A673 (cell line): ENCODE data around the gene KDM4F. TPM values are rescaled to one million over a fixed set of nuclear protein-coding genes. Genes with fewer than 3 reads are reported as not detected.

Experiments used
- BruUV-seq: library from RNA; stranded (reverse); fragments of 400-500 nt; replicated peaks from 2 replicates; lab custom pipeline; 2021; lab: Mats Ljungman, UMichigan
- CTCF ChIA-PET: fragments of 300-600 bp; sonication (Branson Sonifier 250); formaldehyde crosslinking; loops from one replicate; lab custom pipeline; 2022; ENCODE audit warnings: antibody characterized with exemption; lab: Charles Lee
- POLR2A ChIA-PET: fragments of 300-600 bp; sonication (Branson Sonifier 250); formaldehyde crosslinking; loops from one replicate; lab custom pipeline; 2022; ENCODE audit warnings: antibody characterized with exemption; ENCODE audit not compliant: low non-redundant PET; lab: Charles Lee
- DNase-seq: peaks from one replicate; pipeline ENCODE4 v3.0.0-alpha.2; 2015; ENCODE audit warnings: low spot score
- H3K27ac ChIP-seq: fragments of 200-600 bp; sonication (generic); 2 replicates; pipeline ENCODE4 v1.5.1; 2016; ENCODE audit warnings: mixed run types, low read depth, mild to moderate bottlenecking, mixed read lengths, antibody characterized with exemption, low read length; ENCODE audit not compliant: poor library complexity, severe bottlenecking
- H3K27me3 ChIP-seq: fragments of 200-600 bp; sonication (generic); replicated peaks from 2 replicates; pipeline ENCODE4 v1.6.1; 2017; ENCODE audit warnings: mixed run types, low read depth, mild to moderate bottlenecking, mixed read lengths, antibody characterized with exemption, low read length; ENCODE audit not compliant: insufficient read depth, poor library complexity
- H3K36me3 ChIP-seq: fragments of 200-600 bp; sonication (generic); 2 replicates; pipeline ENCODE4 v1.6.1; 2016; ENCODE audit warnings: mixed run types, mild to moderate bottlenecking, mixed read lengths, antibody characterized with exemption, low read length; ENCODE audit not compliant: insufficient read depth, poor library complexity, severe bottlenecking
- H3K4me1 ChIP-seq: fragments of 200-600 bp; sonication (generic); 2 replicates; pipeline ENCODE4 v1.6.1; 2017; ENCODE audit warnings: mixed run types, mild to moderate bottlenecking, mixed read lengths, antibody characterized with exemption, low read length; ENCODE audit not compliant: insufficient read depth, poor library complexity, severe bottlenecking
- H3K4me3 ChIP-seq: fragments of 200-600 bp; sonication (generic); 2 replicates; pipeline ENCODE4 v1.5.1; 2016; ENCODE audit warnings: low read depth, mixed run types, mild to moderate bottlenecking, mixed read lengths, low read length; ENCODE audit not compliant: poor library complexity, severe bottlenecking
- H3K9me3 ChIP-seq: fragments of 200-600 bp; sonication (generic); 2 replicates; pipeline ENCODE4 v1.6.1; 2016; ENCODE audit warnings: mixed run types, low read depth, mild to moderate bottlenecking, mixed read lengths, antibody characterized with exemption, low read length; ENCODE audit not compliant: poor library complexity, severe bottlenecking
- EZH2 ChIP-seq: fragments of 200-600 bp; sonication (generic); IDR thresholded peaks from 2 replicates; pipeline ENCODE4 v1.6.1; 2017; ENCODE audit warnings: borderline replicate concordance, low read depth, mild to moderate bottlenecking, mixed read lengths, antibody characterized with exemption, low read length; ENCODE audit not compliant: poor library complexity, severe bottlenecking
- intact Hi-C: fragments of 100-400 bp; cut with micrococcal nuclease; formaldehyde crosslinking; loops from one replicate; pipeline ENCODE4 v1.10.0; 2022; ENCODE audit not compliant: unreplicated experiment
- total RNA-seq: library from RNA; stranded (reverse); gene quantifications from 2 replicates; pipeline ENCODE4 v1.2.3, GENCODE V29; 2021
- TF ChIP-seq, protein P1 (sequence below): fragments of 300-800, 200-600 bp; sonication (generic); conservative IDR thresholded peaks from 2 replicates; pipeline ENCODE4 v1.5.1; 2017; ENCODE audit warnings: low read depth, mild to moderate bottlenecking, antibody characterized with exemption, low read length, moderate library complexity, mixed read lengths

The KDM4F gene
- total RNA-seq, 1 experiment from 2014 or later = not detected

DNA sequence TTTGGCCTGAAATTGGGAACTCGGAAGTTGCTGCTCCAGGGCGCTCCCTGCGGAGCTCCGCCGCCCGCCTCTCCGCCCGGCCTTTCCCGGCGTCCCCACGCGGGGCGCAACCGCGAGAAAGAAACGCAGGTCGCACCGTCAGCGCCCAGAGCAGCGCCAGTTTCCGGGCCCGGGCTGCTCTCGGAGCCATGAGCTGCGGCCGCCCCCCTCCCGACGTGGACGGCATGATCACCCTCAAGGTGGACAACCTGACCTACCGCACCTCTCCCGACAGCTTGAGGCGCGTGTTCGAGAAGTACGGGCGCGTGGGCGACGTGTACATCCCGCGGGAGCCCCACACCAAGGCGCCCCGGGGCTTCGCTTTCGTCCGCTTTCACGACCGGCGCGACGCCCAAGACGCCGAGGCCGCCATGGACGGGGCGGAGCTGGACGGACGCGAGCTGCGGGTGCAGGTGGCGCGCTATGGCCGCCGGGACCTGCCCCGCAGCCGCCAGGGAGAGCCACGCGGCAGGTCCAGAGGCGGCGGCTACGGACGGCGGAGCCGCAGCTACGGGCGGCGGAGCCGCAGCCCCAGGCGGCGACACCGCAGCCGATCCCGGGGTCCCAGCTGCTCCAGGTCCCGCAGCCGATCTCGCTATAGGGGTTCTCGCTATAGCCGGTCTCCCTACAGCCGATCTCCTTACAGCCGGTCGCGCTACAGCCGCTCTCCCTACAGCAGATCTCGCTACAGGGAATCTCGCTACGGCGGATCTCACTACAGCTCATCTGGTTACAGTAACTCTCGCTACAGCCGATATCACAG is 18.0 kb downstream of the KDM4F start:
- CTCF ChIA-PET = interaction anchor here (0.6 to 2.0 kb wide), 10 partner anchors 11 to 1322 kb away, joined by 3 to 10 read pairs (median 4); partner anchors contain the start of genes CCDC82, CWC15, ENDOD1 and KDM4D

DNA sequence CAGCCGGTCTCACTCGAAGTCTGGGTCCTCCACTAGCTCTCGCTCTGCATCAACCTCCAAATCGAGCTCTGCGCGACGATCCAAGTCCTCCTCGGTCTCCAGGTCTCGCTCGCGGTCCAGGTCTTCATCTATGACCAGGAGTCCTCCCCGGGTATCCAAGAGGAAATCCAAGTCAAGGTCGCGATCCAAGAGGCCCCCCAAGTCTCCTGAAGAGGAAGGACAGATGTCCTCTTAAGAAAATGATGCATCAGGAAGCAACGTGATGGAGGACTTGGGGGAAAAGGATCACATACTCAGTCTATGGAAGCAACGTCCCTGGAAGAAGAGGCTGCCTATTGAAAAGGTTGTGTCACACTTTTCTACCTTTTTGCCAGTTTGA is 18.6 kb downstream of the KDM4F start:
- ChIA-PET POLR2A (interaction anchor here (0.7 kb wide), 1 partner anchor 94 kb away, joined by 4 read pairs; no protein-coding TSS in a partner anchor), CTCF (interaction anchor here (0.6 to 2.0 kb wide), 6 partner anchors 11 to 637 kb away, joined by 3 to 10 read pairs (median 6); partner anchors contain the start of genes CWC15, ENDOD1 and KDM4D)
- Histone ChIP-seq H3K36me3 (no peaks in the 10 kb centered on the region), H3K4me1 (peaks cover 9% of the 10 kb centered on the region), H3K9me3 (no peaks in the 10 kb centered on the region), H3K4me3 (peak overlapping the region; percentile 68), H3K27ac (peak overlapping the region; percentile 86), H3K27me3 (no peaks in the 10 kb centered on the region)
- no peak for DNase-seq
- TF ChIP-seq EZH2 = no peak
- TF ChIP-seq, protein P1, sequence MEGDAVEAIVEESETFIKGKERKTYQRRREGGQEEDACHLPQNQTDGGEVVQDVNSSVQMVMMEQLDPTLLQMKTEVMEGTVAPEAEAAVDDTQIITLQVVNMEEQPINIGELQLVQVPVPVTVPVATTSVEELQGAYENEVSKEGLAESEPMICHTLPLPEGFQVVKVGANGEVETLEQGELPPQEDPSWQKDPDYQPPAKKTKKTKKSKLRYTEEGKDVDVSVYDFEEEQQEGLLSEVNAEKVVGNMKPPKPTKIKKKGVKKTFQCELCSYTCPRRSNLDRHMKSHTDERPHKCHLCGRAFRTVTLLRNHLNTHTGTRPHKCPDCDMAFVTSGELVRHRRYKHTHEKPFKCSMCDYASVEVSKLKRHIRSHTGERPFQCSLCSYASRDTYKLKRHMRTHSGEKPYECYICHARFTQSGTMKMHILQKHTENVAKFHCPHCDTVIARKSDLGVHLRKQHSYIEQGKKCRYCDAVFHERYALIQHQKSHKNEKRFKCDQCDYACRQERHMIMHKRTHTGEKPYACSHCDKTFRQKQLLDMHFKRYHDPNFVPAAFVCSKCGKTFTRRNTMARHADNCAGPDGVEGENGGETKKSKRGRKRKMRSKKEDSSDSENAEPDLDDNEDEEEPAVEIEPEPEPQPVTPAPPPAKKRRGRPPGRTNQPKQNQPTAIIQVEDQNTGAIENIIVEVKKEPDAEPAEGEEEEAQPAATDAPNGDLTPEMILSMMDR = no peak
- intact Hi-C loops = loop anchor here (1.0 to 10.0 kb wide), 6 partner anchors 71 to 1359 kb away; no protein-coding TSS in a partner anchor
- BruUV-seq = no TSS peak

More for the DNA sequence above, 18.0 kb downstream of the KDM4F start:
- Histone ChIP-seq H3K9me3 (no peaks in the 10 kb centered on the region), H3K4me1 (peaks cover 9% of the 10 kb centered on the region), H3K27me3 (no peaks in the 10 kb centered on the region), H3K36me3 (no peaks in the 10 kb centered on the region), H3K27ac (peak overlapping the region; percentile 86), H3K4me3 (peak overlapping the region; percentile 68)
- TF ChIP-seq, protein P1 = peak; percentile 64
- TF ChIP-seq EZH2 = no peak
- DNase-seq = peak; percentile 89
- BruUV-seq = no TSS peak
- POLR2A ChIA-PET = interaction anchor here (0.7 kb wide), 1 partner anchor 93 kb away, joined by 4 read pairs; no protein-coding TSS in a partner anchor
- intact Hi-C loops = loop anchor here (5.0 to 10.0 kb wide), 2 partner anchors 292 to 1360 kb away; no protein-coding TSS in a partner anchor

DNA sequence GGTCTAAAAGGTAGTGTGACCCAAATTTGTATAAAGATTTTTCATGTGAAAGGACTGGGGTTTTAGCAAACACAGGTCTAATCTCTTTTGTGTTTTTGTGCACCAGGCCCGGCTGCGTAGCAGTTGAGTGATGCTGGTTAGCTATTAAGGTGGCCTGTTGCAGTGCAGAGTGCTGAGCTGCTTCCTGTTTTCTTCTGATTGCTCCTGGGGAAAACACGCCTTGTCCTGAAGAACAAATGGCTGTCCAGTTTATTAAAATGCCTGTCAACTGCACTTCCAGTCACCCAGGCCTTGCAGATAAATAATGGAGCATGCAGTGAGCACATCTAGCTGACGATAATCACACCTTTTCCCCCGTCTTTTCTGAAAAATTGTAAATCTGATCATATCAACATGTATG is 19.3 kb downstream of the KDM4F start:
- ChIA-PET CTCF (interaction anchor here (0.6 kb wide), 1 partner anchor 39 kb away, joined by 3 read pairs; no protein-coding TSS in a partner anchor), POLR2A (interaction anchor here (0.6 kb wide), 1 partner anchor 721 kb away, joined by 3 read pairs; the partner anchor contains the start of gene FAM76B)
- H3K27ac ChIP-seq = peak overlapping the region; percentile 86
- H3K4me3 ChIP-seq = peak overlapping the region; percentile 68
- no peaks in the 10 kb centered on the region for H3K36me3 ChIP-seq
- TF ChIP-seq, protein P1 = no peak
- no peak for TF ChIP-seq EZH2
- no peaks in the 10 kb centered on the region for H3K27me3 ChIP-seq
- no peaks in the 10 kb centered on the region for H3K9me3 ChIP-seq
- no TSS peak for BruUV-seq
- peak; percentile 95 for DNase-seq
- intact Hi-C loops = loop anchor here (1.0 to 10.0 kb wide), 6 partner anchors 70 to 1359 kb away; no protein-coding TSS in a partner anchor
- H3K4me1 ChIP-seq = peaks cover 9% of the 10 kb centered on the region
